ENCODE results near the gene MUC5AC. TPM values are rescaled to one million over a fixed set of nuclear protein-coding genes. Genes with fewer than 3 reads are reported as not detected.

The MUC5AC gene
- total RNA-seq, 2 experiments from 2014 or later = not detected

GRCh38 chr11:1194231-1194976 lies 36.7 kb downstream of the MUC5AC start:
- Mint-ChIP-seq H3K9me3 (ENCODE audit: low read depth) (no peaks in the 10 kb centered on the region), H3K4me3 (no peak overlapping the region), H3K27ac (no peak overlapping the region), H3K4me1 (no peaks in the 10 kb centered on the region), H3K27me3 (no peaks in the 10 kb centered on the region), H3K36me3 (ENCODE audit: low read depth) (no peaks in the 10 kb centered on the region)
- DNase-seq = peak; percentile 2
- POLR2A ChIA-PET = no interaction called here
- ATAC-seq = no peak
- CTCF ChIA-PET = no interaction called here
- intact Hi-C loops (cut with DNase I, micrococcal nuclease) = no loop called here

- POLR2A ChIA-PET = no interaction called here
- Mint-ChIP-seq H3K27me3 (no peaks in the 10 kb centered on the region), H3K4me1 (no peaks in the 10 kb centered on the region), H3K36me3 (ENCODE audit: low read depth) (no peaks in the 10 kb centered on the region), H3K4me3 (no peak overlapping the region), H3K9me3 (ENCODE audit: low read depth) (no peaks in the 10 kb centered on the region), H3K27ac (no peak overlapping the region)
- DNase-seq = peak; percentile 3
- intact Hi-C loops (cut with DNase I, micrococcal nuclease) = no loop called here
- CTCF ChIA-PET = no interaction called here
- ATAC-seq = no peak
These were observed 37.4 kb downstream of the MUC5AC start for GRCh38 chr11:1194977-1195681.

- H3K9me3 Mint-ChIP-seq (ENCODE audit: low read depth) = no peaks in the 10 kb centered on the region
- H3K36me3 Mint-ChIP-seq (ENCODE audit: low read depth) = no peaks in the 10 kb centered on the region
- DNase-seq (peak; percentile 2), ATAC-seq (no peak)
- no peaks in the 10 kb centered on the region for H3K4me1 Mint-ChIP-seq
- intact Hi-C loops (cut with DNase I, micrococcal nuclease) = no loop called here
- H3K27ac Mint-ChIP-seq = no peak overlapping the region
- ChIA-PET CTCF (no interaction called here), POLR2A (no interaction called here)
- H3K4me3 Mint-ChIP-seq = no peak overlapping the region
- H3K27me3 Mint-ChIP-seq = no peaks in the 10 kb centered on the region
These were observed 38.1 kb downstream of the MUC5AC start for GRCh38 chr11:1195682-1196515.

- intact Hi-C loops (cut with DNase I, micrococcal nuclease) = no loop called here
- POLR2A ChIA-PET = no interaction called here
- no peaks in the 10 kb centered on the region for H3K4me1 Mint-ChIP-seq
These were observed 39.0 kb downstream of the MUC5AC start for GRCh38 chr11:1196516-1197391.

DNA sequence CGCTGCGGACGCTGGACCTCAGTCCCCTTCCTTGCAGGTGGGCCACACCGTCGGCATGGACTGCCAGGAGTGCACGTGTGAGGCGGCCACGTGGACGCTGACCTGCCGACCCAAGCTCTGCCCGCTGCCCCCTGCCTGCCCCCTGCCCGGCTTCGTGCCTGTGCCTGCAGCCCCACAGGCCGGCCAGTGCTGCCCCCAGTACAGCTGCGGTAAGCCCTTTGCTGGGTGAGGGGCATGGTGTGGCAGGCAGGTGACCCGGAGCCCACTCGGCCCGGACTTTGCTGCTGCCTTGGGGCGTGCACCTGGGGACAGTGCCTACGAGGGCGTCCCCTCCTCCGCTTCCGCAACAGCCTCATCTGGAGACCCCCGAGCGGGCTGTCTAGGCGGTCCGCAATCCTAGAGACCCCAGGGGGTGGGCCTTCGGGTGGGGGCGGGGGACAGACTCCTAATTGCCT lies 39.7 kb downstream of the MUC5AC start:
- ATAC-seq = no peak
- Mint-ChIP-seq H3K27me3 (no peaks in the 10 kb centered on the region), H3K4me3 (no peak overlapping the region), H3K27ac (no peak overlapping the region), H3K9me3 (ENCODE audit: low read depth) (no peaks in the 10 kb centered on the region), H3K36me3 (ENCODE audit: low read depth) (no peaks in the 10 kb centered on the region), H3K4me1 (no peaks in the 10 kb centered on the region)
- intact Hi-C loops (cut with DNase I, micrococcal nuclease) = no loop called here
- no peak for DNase-seq
- CTCF ChIA-PET = no interaction called here
- POLR2A ChIA-PET = no interaction called here

More at GRCh38 chr11:1196516-1197391, 39.0 kb downstream of the MUC5AC start:
- Mint-ChIP-seq H3K27me3 (no peaks in the 10 kb centered on the region), H3K4me3 (no peak overlapping the region), H3K27ac (no peak overlapping the region), H3K36me3 (ENCODE audit: low read depth) (no peaks in the 10 kb centered on the region), H3K9me3 (ENCODE audit: low read depth) (no peaks in the 10 kb centered on the region)
- CTCF ChIA-PET = no interaction called here
- DNase-seq (peak; percentile 3), ATAC-seq (no peak)

DNA sequence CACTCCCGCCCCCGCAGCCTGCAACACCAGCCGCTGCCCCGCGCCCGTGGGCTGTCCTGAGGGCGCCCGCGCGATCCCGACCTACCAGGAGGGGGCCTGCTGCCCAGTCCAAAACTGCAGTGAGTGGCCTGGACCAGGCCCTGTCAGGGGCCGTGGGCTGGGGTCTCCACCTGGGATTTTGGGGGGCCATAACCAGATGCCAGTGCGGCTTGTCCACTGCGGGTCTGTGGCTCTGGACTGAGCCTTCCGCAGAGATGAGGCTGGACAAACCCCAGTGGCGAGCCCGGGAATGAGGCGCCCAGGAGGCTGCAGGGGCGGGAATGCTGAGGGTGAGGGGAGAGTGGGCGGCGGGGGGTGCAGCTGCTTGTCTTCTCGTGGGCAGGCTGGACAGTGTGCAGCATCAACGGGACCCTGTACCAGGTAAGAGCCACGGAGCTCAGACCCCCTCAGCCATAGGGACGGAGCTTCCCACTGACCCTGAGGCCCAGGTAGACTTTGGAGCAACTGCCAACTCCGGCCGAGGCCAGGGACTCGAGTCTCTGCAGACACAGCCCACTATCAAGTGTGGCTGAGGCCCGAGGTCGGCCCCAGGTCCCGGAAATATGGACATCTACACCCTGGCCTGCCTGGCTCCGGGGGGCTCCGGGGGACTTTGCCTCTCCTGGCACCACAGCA lies 40.3 kb downstream of the MUC5AC start:
- no peaks in the 10 kb centered on the region for H3K9me3 Mint-ChIP-seq (ENCODE audit: low read depth)
- DNase-seq (peak; percentile 4), ATAC-seq (no peak)
- H3K36me3 Mint-ChIP-seq (ENCODE audit: low read depth) = no peaks in the 10 kb centered on the region
- ChIA-PET POLR2A (no interaction called here), CTCF (no interaction called here)
- no peak overlapping the region for H3K27ac Mint-ChIP-seq
- intact Hi-C loops (cut with DNase I, micrococcal nuclease) = no loop called here
- no peaks in the 10 kb centered on the region for H3K27me3 Mint-ChIP-seq
- no peak overlapping the region for H3K4me3 Mint-ChIP-seq
- no peaks in the 10 kb centered on the region for H3K4me1 Mint-ChIP-seq

GRCh38 chr11:1198561-1199240 lies 40.9 kb downstream of the MUC5AC start:
- H3K27ac Mint-ChIP-seq = no peak overlapping the region
- no peak overlapping the region for H3K4me3 Mint-ChIP-seq
- CTCF ChIA-PET = no interaction called here
- H3K4me1 Mint-ChIP-seq = no peaks in the 10 kb centered on the region
- H3K36me3 Mint-ChIP-seq (ENCODE audit: low read depth) = no peaks in the 10 kb centered on the region
- POLR2A ChIA-PET = no interaction called here
- H3K27me3 Mint-ChIP-seq = no peaks in the 10 kb centered on the region
- intact Hi-C loops (cut with DNase I, micrococcal nuclease) = no loop called here
- no peak for ATAC-seq
- DNase-seq = peak; percentile 8
- H3K9me3 Mint-ChIP-seq (ENCODE audit: low read depth) = no peaks in the 10 kb centered on the region

DNA sequence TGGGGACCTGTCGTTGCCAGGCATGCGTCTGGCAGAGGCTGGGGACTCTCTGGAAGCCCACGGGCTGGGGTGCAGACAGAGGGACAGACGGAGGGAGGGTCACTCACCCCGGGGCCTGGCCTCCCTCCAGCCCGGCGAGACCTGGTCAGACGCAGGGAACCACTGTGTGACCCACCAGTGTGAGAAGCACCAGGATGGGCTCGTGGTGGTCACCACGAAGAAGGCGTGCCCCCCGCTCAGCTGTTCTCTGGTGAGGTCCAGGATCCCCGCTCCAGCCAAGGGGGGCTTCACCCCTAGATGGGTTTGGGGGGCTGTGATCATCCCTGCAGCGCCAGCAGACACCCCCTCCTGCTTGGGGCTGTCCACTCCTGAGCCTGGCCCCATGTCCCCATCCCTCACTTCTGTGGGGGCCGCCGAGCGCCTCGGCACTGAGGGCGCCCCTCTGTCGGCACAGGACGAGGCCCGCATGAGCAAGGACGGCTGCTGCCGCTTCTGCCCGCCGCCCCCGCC lies 41.5 kb downstream of the MUC5AC start:
- intact Hi-C loops (cut with DNase I, micrococcal nuclease) = no loop called here
- Mint-ChIP-seq H3K9me3 (ENCODE audit: low read depth) (no peaks in the 10 kb centered on the region), H3K27ac (no peak overlapping the region), H3K27me3 (no peaks in the 10 kb centered on the region), H3K4me3 (no peak overlapping the region), H3K4me1 (no peaks in the 10 kb centered on the region), H3K36me3 (ENCODE audit: low read depth) (no peaks in the 10 kb centered on the region)
- ChIA-PET CTCF (no interaction called here), POLR2A (no interaction called here)
- DNase-seq = no peak
- no peak for ATAC-seq

- no peaks in the 10 kb centered on the region for H3K9me3 Mint-ChIP-seq (ENCODE audit: low read depth)
- H3K4me1 Mint-ChIP-seq = no peaks in the 10 kb centered on the region
- POLR2A ChIA-PET = no interaction called here
- intact Hi-C loops (cut with DNase I, micrococcal nuclease) = loop anchor here in 1 of 2 experiments (5.0 to 10.0 kb wide), 2 partner anchors 88 to 215 kb away; no protein-coding TSS in a partner anchor
- H3K4me3 Mint-ChIP-seq = no peak overlapping the region
- H3K27ac Mint-ChIP-seq = no peak overlapping the region
- no peak for ATAC-seq
- H3K27me3 Mint-ChIP-seq = no peaks in the 10 kb centered on the region
- CTCF ChIA-PET = no interaction called here
- no peaks in the 10 kb centered on the region for H3K36me3 Mint-ChIP-seq (ENCODE audit: low read depth)
- DNase-seq = peak; percentile 3
These were observed 42.2 kb downstream of the MUC5AC start for GRCh38 chr11:1199751-1200610.
